ENCODE results near the gene DCDC2B. TPM values are rescaled to one million over a fixed set of nuclear protein-coding genes. Genes with fewer than 3 reads are reported as not detected.
A peak's percentile ranks its signal among the peaks of the same experiment; 100 is the strongest.

DCDC2B gene
- total and polyA plus RNA-seq, 8 donors, result 1.6 to 3.8 (median 2.6) TPM; not detected in 1

DNA sequence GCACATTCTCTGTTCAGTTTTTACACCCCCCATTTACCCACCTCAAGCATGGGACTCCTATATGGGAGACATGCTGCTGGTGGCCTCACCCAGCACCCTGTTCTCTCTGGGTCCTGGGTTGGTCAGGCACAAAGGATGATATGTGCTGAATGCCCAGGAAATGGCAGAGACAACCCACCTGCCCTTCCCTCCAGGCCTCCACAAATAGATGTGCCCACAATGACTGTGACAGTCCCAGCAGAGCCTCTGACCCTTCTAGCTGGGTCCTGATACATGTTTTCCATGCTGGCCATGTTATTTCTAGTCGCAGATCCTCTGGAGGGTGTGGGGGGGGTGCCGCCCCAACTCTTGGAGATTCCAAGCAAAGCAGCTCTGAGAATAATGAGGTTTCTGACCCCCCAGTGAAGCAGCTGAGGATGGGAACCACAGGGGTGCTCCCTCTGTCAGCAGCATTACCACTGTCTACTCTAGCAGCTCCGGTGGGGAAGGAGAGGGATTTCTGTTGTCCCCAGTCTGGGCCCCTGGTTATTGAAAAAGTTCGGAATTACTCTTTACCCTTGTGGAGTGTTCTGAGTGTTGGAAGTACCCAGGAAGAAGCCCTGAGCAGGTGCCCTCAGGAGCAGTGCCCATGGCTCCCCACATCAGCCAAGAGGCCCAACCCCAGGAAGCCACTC lies 9.7 kb upstream of the DCDC2B start:
- intact Hi-C loops (cut with DNase I), result no loop called here

GRCh38 chr1:32199717-32200072 lies 9.2 kb upstream of the DCDC2B start:
- H3K4me1 ChIP-seq, result peaks cover 14 to 26% of the 10 kb centered on the region in 2 donors
- H3K9me3 ChIP-seq, result no peaks in the 10 kb centered on the region
- intact Hi-C loops (cut with DNase I), result no loop called here
- H3K36me3 ChIP-seq, result peaks cover 4 to 42% of the 10 kb centered on the region in 2 donors
- no peak for TF ChIP-seq CTCF (IDR thresholded peaks at IDR 0.05)
- peak overlapping the region; percentile 64 to 73 for H3K27ac ChIP-seq
- H3K27me3 ChIP-seq, result no peaks in the 10 kb centered on the region
- no peak for ATAC-seq
- DNase-seq, result peak in 1 of 4 donors; percentile 61
- peak overlapping the region in 1 of 2 donors; percentile 64 for H3K4me3 ChIP-seq

More for the DNA sequence above, 9.7 kb upstream of the DCDC2B start:
- Histone ChIP-seq H3K27me3 (no peaks in the 10 kb centered on the region), H3K4me3 (no peak overlapping the region), H3K4me1 (peaks cover 14 to 26% of the 10 kb centered on the region in 2 donors), H3K9me3 (no peaks in the 10 kb centered on the region), H3K27ac (peak overlapping the region in 1 of 2 donors; percentile 73), H3K36me3 (peaks cover 4 to 47% of the 10 kb centered on the region in 2 donors)
- ATAC-seq (no peak), DNase-seq (peak in 1 of 4 donors; percentile 0)
- no peak for TF ChIP-seq CTCF (IDR thresholded peaks at IDR 0.05)

- Histone ChIP-seq H3K4me3 (peak within 1 kb of the TSS; percentile 55 to 64), H3K9me3 (no peaks in the 10 kb centered on the region), H3K36me3 (peaks cover 0 to 35% of the 10 kb centered on the region in 2 donors), H3K27ac (peak within 1 kb of the TSS; percentile 64 to 73), H3K27me3 (no peaks in the 10 kb centered on the region), H3K4me1 (peaks cover 14 to 31% of the 10 kb centered on the region in 2 donors)
- peak; percentile 62 to 85 (median 72) for DNase-seq
- ATAC-seq, result peak; percentile 44
- intact Hi-C loops (cut with DNase I), result no loop called here
- no peak for TF ChIP-seq CTCF (IDR thresholded peaks at IDR 0.05)
Observed at GRCh38 chr1:32200226-32201010, 8.5 kb upstream of the DCDC2B start, which contains the start of gene CCDC28B. TSS of gene CCDC28B (plus strand) at chr1:32200595. CDS start at chr1:32201936, 1,341 bp downstream.

DNA sequence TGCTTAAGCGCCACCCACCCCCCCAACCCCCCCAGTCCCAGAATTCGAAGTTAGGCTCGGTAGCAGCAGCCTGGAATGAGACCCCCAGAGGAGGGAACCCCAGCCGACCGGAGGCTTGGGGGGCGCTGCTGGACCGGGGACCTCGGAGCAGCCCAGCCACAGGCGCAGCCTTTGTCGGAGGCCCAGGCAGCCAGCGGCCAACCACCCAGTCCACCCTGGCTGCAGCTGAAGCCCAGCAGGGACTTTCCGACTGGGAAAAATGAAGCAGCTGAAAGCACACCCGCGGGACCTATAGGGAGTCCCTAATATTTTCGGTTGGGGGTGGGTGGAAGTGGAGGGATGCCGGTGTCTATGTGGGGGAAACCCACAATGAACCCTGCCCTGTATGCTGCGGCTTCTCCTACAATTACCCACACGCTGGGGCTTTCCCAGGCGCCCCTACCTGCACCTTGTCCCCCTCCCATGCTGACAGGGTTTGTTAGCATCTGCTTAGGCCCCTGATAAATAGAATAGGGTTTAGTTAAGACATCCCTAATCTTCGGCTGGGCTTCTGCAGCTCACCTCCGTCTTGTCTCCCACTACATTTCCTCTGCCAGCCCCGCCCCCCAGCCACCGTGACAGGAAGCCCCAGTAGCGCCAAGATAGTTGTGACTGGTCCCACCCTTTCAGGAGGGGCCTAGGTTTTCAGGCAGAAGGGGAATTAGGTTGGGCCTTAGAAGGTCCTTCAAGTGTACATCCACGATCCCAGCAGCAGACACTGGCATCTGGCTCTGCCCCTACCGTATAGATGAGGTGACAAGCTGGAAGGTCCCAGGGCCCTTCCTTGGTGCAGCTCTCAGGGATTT lies 7.7 kb upstream of the DCDC2B start:
- H3K27me3 ChIP-seq, result no peaks in the 10 kb centered on the region
- ATAC-seq (peak; percentile 26), DNase-seq (peak; percentile 54 to 78 (median 68))
- no peaks in the 10 kb centered on the region for H3K9me3 ChIP-seq
- TF ChIP-seq CTCF (IDR thresholded peaks at IDR 0.05), result no peak
- H3K4me1 ChIP-seq, result peaks cover 18 to 38% of the 10 kb centered on the region in 2 donors
- peak overlapping the region; percentile 64 to 73 for H3K27ac ChIP-seq
- H3K36me3 ChIP-seq, result peaks cover 0 to 27% of the 10 kb centered on the region in 2 donors
- peak overlapping the region; percentile 55 to 64 for H3K4me3 ChIP-seq
- intact Hi-C loops (cut with DNase I), result no loop called here

Measured in left lung (tissue), 10 donors.